NCI-H128 (cell line): ENCODE measurements around the gene MAG.

Experiments used
- DNase-seq: peaks from one replicate; lab custom pipeline; 2025; ENCODE audit not compliant: unreplicated experiment; lab: John Stamatoyannopoulos, UW

Gene MAG

GRCh38 chr19:35315883-35316282 is 23.9 kb downstream of the MAG start:
- no peak for DNase-seq

GRCh38 chr19:35316560-35316959 is 24.6 kb downstream of the MAG start:
- DNase-seq = no peak

GRCh38 chr19:35317464-35318043 is 25.6 kb downstream of the MAG start:
- DNase-seq = no peak

- no peak for DNase-seq
Observed at GRCh38 chr19:35318679-35319448, 26.9 kb downstream of the MAG start.

GRCh38 chr19:35320065-35320713 is 28.2 kb downstream of the MAG start:
- no peak for DNase-seq

- DNase-seq = no peak
Observed at GRCh38 chr19:35321291-35321690, 29.3 kb downstream of the MAG start.

GRCh38 chr19:35322014-35322413 is 30.1 kb downstream of the MAG start:
- no peak for DNase-seq

- no peak for DNase-seq
Observed at GRCh38 chr19:35327642-35328041, 35.7 kb downstream of the MAG start.

GRCh38 chr19:35328851-35329285 is 36.9 kb downstream of the MAG start, which contains the start of gene CD22:
CD22 (plus strand) TSS chr19:35329187; CDS start chr19:35332041, 2,854 bp downstream.
- DNase-seq = no peak

GRCh38 chr19:35329323-35329722 is 37.4 kb downstream of the MAG start:
- no peak for DNase-seq

GRCh38 chr19:35330475-35330874 is 38.5 kb downstream of the MAG start:
- no peak for DNase-seq

- no peak for DNase-seq
Observed at GRCh38 chr19:35331551-35332214, 39.7 kb downstream of the MAG start.

- DNase-seq = no peak
Observed at GRCh38 chr19:35332817-35333216, 40.9 kb downstream of the MAG start.

- no peak for DNase-seq
Observed at GRCh38 chr19:35334144-35334753, 42.3 kb downstream of the MAG start.

GRCh38 chr19:35336166-35336955 is 44.4 kb downstream of the MAG start:
- DNase-seq = no peak

- DNase-seq = no peak
Observed at GRCh38 chr19:35337097-35337983, 45.4 kb downstream of the MAG start.

GRCh38 chr19:35337984-35338296 is 46.0 kb downstream of the MAG start:
- no peak for DNase-seq

- no peak for DNase-seq
Observed at GRCh38 chr19:35340431-35340830, 48.5 kb downstream of the MAG start.

GRCh38 chr19:35341006-35341405 is 49.0 kb downstream of the MAG start:
- no peak for DNase-seq
